ENCODE measurements around the gene IGSF21. TPM values are rescaled to one million over a fixed set of nuclear protein-coding genes. Genes with fewer than 3 reads are reported as not detected.
A peak's percentile ranks its signal among the peaks of the same experiment; 100 is the strongest.

IGSF21 gene
- polyA plus RNA-seq, 1 of the 3 experiments (the other 2 are of a cell fraction): not detected

DNA sequence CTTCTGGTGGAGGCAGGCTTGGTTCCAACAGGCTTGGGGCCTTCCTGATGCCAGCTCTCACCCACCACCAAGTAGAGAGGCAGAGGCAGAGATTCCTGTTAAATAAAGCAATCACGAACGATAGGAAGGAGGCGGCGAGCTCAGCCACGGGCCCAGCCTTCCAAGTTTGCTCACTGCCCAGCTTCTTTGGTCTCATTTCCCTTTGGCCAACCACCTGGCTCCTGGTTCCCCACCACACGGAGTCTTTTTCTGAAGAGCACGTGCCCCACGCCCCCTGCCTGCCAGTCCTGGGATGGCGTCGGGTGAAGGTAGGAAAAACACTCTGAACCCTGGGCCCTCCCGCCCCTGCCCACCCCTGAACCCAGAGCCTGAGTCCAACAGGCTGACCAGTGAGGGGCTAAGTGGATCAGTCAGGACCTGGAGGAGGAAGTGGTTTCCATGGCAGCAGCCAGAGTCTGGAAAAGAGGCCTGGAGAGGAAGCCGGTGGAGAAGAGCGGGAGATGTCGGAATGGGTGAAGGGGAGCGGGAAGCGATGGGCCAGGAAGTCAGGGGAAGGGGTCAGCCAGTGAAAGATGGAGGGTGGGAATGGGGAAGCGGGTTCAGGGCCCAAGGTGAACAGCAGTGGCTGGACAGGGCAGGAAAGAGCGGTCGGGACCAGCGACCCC lies 214.9 kb downstream of the IGSF21 start:
- POLR2A ChIA-PET: no interaction called here
- peak; percentile 58 for DNase-seq
- TF ChIP-seq NRF1 (IDR thresholded peaks at IDR 0.05; ENCODE audit: low read depth, low read length) (no peak), FOXM1 (IDR thresholded peaks at IDR 0.05; ENCODE audit: low read depth) (no peak), RXRA (IDR thresholded peaks at IDR 0.05; ENCODE audit: borderline replicate concordance, low read depth) (no peak), SIN3A (IDR thresholded peaks at IDR 0.05; ENCODE audit: borderline replicate concordance, low read depth, low read length) (no peak), EZH2phosphoT487 (IDR thresholded peaks at IDR 0.05; ENCODE audit: borderline replicate concordance, low read depth) (no peak), GATA2 (CRISPR knock-in tag; IDR thresholded peaks at IDR 0.05) (no peak), FOXJ3 (CRISPR knock-in tag; IDR thresholded peaks at IDR 0.05) (no peak), SMC3 (IDR thresholded peaks at IDR 0.05; ENCODE audit: low read depth, low read length) (no peak), CHD2 (IDR thresholded peaks at IDR 0.05; ENCODE audit: low read length, partially characterized antibody) (no peak), YY1 (IDR thresholded peaks at IDR 0.05; ENCODE audit: low read depth) (no peak)
- TF ChIP-seq, protein P1, sequence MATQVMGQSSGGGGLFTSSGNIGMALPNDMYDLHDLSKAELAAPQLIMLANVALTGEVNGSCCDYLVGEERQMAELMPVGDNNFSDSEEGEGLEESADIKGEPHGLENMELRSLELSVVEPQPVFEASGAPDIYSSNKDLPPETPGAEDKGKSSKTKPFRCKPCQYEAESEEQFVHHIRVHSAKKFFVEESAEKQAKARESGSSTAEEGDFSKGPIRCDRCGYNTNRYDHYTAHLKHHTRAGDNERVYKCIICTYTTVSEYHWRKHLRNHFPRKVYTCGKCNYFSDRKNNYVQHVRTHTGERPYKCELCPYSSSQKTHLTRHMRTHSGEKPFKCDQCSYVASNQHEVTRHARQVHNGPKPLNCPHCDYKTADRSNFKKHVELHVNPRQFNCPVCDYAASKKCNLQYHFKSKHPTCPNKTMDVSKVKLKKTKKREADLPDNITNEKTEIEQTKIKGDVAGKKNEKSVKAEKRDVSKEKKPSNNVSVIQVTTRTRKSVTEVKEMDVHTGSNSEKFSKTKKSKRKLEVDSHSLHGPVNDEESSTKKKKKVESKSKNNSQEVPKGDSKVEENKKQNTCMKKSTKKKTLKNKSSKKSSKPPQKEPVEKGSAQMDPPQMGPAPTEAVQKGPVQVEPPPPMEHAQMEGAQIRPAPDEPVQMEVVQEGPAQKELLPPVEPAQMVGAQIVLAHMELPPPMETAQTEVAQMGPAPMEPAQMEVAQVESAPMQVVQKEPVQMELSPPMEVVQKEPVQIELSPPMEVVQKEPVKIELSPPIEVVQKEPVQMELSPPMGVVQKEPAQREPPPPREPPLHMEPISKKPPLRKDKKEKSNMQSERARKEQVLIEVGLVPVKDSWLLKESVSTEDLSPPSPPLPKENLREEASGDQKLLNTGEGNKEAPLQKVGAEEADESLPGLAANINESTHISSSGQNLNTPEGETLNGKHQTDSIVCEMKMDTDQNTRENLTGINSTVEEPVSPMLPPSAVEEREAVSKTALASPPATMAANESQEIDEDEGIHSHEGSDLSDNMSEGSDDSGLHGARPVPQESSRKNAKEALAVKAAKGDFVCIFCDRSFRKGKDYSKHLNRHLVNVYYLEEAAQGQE (IDR thresholded peaks at IDR 0.05; ENCODE audit: low read depth, low read length): no peak
- TF ChIP-seq, protein P2, sequence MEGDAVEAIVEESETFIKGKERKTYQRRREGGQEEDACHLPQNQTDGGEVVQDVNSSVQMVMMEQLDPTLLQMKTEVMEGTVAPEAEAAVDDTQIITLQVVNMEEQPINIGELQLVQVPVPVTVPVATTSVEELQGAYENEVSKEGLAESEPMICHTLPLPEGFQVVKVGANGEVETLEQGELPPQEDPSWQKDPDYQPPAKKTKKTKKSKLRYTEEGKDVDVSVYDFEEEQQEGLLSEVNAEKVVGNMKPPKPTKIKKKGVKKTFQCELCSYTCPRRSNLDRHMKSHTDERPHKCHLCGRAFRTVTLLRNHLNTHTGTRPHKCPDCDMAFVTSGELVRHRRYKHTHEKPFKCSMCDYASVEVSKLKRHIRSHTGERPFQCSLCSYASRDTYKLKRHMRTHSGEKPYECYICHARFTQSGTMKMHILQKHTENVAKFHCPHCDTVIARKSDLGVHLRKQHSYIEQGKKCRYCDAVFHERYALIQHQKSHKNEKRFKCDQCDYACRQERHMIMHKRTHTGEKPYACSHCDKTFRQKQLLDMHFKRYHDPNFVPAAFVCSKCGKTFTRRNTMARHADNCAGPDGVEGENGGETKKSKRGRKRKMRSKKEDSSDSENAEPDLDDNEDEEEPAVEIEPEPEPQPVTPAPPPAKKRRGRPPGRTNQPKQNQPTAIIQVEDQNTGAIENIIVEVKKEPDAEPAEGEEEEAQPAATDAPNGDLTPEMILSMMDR (IDR thresholded peaks at IDR 0.05): no peak
- TF ChIP-seq, protein P3, sequence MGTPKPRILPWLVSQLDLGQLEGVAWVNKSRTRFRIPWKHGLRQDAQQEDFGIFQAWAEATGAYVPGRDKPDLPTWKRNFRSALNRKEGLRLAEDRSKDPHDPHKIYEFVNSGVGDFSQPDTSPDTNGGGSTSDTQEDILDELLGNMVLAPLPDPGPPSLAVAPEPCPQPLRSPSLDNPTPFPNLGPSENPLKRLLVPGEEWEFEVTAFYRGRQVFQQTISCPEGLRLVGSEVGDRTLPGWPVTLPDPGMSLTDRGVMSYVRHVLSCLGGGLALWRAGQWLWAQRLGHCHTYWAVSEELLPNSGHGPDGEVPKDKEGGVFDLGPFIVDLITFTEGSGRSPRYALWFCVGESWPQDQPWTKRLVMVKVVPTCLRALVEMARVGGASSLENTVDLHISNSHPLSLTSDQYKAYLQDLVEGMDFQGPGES (IDR thresholded peaks at IDR 0.05; ENCODE audit: low read depth, low read length): no peak
- Histone ChIP-seq H3K9me2 (no peaks in the 10 kb centered on the region), H3K36me3 (replicated peaks in 1 of 2; ENCODE audit: control insufficient read depth in 1 of 2, insufficient read depth in 2 of 2, low read length in 1 of 2) (no peaks in the 10 kb centered on the region), H2AFZ (ENCODE audit: low read depth) (no peak overlapping the region), H3K27me3 (ENCODE audit: insufficient read depth) (no peaks in the 10 kb centered on the region), H3K27ac (ENCODE audit: low read depth in 2 of 2, low read length in 1 of 2) (no peak overlapping the region), H3K4me1 (ENCODE audit: control insufficient read depth in 1 of 2, insufficient read depth in 2 of 2, low read depth in 1 of 2, low read length in 1 of 2) (peaks cover 0 to 21% of the 10 kb centered on the region in 2 experiments; a peak in 1 of 4 replicates), H3K9ac (no peak overlapping the region), H3K9me3 (no peaks in the 10 kb centered on the region), H4K20me1 (ENCODE audit: insufficient read depth) (no peaks in the 10 kb centered on the region), H3K4me3 (ENCODE audit: low read depth in 2 of 2, low read length in 1 of 2) (no peak overlapping the region), H3K4me2 (no peak overlapping the region), H3F3A (replicated peaks; ENCODE audit: insufficient read depth) (no peaks in the 10 kb centered on the region), H3K79me2 (ENCODE audit: insufficient read depth) (no peaks in the 10 kb centered on the region)
- 74% methylated on average over 18 of the region's 20 CpGs for WGBS (ENCODE audit: low lambda C conversion rate)
- CTCF ChIA-PET: interaction anchor here (0.8 to 4.3 kb wide), 7 partner anchors 14 to 535 kb away, joined by 3 to 23 read pairs (median 3); no protein-coding TSS in a partner anchor
